SIG-M5 (cell line): Measurements from ENCODE around the gene IL17A.

Experiments
- DNase-seq: peaks from one replicate; lab custom pipeline; 2025; lab: John Stamatoyannopoulos, UW

The IL17A gene

DNA sequence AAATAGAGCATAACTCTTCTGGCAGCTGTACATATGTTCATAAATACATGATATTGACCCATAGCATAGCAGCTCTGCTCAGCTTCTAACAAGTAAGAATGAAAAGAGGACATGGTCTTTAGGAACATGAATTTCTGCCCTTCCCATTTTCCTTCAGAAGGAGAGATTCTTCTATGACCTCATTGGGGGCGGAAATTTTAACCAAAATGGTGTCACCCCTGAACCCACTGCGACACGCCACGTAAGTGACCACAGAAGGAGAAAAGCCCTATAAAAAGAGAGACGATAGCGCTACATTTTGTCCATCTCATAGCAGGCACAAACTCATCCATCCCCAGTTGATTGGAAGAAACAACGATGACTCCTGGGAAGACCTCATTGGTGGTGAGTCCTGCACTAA is at the start of gene IL17A:
TSS of gene IL17A (plus strand) at position 301 of the 400 bp plus-strand sequence. CDS start at position 358, 57 bp downstream.
- no peak for DNase-seq

DNA sequence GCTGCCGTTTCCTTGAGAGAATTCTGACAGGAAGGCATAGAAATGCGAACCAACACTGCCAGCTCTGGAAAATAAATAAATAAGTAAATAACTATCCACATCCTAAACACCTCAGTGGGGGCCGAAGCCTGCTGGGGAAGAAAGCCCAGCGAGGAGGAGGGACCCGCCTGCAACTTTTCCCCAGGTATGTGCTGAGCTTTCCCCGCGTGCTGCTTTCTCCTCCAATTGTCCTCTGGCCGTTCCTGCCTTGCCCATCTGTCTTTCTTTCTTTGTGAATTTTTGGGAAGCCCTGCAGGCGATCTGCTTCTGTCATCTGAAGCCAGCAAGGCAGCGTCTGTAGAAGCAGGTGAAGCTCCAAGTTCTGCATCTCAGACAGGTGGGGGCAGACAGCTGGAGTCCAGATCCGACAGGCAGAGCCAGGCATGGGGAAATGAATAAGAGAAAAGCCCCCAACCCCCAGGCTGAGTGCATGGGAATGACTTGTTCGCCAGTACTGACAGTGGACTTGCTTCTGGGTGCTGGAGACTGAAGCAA is 49.2 kb upstream of the IL17A start:
- DNase-seq: no peak

DNA sequence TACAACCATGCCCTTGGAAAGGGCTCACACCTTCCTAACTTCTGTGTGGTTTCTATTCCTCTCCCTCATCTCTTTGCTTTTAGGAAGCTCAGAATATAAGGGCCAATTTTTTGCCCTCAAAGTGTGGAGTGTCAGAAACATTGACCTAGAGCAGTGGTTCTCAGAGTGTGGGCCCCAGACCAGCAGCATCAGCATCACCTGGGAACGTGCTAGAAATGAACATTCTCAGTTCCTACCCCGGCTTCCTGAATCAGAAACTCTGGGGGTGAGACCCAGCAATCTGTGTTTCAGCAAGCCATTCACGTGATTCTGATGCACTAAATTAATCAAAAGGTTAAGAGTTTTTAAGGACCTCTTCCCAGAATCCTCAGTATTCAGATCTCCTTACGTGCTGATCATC is 47.9 kb upstream of the IL17A start:
- DNase-seq: no peak

DNA sequence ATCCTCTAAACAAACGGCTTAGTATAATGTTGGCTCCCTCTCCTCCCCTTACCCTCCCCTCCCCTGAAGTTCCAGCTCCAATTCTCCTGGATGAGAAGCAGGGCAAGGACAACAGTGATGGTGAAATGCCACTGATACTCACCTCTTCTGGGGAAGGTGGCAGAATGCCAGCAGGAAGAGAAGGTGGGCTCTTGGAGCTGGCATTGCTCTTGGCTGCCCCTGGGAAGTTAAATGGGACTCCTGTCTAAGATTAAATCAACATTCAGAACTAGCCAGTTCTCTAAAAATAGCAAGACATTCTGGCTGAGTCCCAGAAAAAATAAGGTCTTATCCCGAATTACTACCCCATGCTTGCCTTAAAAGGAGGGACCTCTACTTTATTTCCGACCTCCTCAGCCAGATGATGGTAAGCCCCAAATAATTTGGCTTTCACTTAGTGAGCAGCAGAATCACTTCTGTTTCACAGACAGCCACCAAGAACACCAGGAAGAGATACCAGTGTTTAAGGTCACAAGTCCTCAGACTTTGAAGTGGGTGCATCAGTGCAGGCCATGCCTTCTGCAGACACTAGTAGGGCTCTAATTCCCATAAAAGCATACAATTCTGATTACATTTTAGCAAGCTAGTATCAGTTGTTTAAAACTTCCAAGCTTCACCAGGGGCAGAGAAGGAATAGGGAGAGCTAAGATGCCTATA is 46.0 kb upstream of the IL17A start:
- no peak for DNase-seq

DNA sequence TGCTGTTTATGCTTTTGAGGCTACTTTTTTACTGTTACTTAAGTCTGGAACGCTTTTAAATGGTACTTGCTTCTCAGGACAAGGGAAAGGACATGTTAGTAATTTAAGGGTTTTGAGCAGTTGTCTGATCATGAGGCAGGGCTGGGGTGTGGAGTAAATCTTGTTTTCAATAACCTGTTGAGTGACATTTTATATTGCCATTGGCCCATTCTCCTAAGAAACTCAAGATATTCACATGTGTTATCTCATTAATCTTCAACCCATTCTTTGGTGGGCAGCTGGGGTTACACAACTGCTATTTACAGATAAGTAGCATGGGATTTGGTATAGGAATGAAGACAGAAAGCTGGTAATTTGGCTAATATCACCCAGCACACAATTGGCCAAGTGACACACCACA is 44.6 kb upstream of the IL17A start:
- DNase-seq: no peak

DNA sequence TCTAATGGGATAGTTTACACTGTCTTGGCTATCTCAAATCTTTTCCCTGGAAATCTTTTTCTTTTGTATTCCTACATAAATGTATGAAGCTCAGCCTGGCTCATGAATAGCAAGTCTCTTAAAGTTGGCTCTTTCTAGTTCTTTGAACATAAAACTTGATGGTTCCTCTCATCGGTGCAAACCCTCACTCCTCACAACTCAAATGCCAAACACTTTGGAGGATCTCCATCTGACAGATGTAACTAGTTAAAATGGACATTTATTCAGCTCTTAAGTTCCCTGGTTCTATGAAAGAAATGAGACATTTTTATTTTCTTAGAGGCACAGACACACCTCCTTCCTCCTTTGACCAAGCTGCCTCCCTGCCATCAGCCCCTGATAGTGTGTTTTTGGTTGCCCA is 43.6 kb upstream of the IL17A start:
- DNase-seq: no peak

DNA sequence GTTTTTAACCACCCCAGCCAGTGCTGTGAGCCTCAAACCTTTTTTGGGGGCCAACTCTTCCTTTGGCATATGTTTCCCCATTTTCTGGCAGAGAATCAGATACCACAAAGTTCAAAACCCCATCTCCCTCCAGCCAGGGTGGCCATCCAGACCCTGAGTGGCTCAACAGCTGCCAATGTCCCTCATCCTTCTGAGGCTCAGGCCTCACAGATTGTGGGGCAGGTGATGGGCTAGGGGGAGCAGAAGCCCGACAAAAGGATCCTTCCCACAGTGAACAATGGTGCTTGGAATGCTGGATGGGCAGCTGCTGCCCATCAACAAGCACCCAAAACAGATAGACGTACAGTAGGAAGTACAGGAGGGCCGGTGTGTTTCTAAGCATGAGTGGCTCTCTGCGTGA is 42.6 kb upstream of the IL17A start:
- DNase-seq: no peak

DNA sequence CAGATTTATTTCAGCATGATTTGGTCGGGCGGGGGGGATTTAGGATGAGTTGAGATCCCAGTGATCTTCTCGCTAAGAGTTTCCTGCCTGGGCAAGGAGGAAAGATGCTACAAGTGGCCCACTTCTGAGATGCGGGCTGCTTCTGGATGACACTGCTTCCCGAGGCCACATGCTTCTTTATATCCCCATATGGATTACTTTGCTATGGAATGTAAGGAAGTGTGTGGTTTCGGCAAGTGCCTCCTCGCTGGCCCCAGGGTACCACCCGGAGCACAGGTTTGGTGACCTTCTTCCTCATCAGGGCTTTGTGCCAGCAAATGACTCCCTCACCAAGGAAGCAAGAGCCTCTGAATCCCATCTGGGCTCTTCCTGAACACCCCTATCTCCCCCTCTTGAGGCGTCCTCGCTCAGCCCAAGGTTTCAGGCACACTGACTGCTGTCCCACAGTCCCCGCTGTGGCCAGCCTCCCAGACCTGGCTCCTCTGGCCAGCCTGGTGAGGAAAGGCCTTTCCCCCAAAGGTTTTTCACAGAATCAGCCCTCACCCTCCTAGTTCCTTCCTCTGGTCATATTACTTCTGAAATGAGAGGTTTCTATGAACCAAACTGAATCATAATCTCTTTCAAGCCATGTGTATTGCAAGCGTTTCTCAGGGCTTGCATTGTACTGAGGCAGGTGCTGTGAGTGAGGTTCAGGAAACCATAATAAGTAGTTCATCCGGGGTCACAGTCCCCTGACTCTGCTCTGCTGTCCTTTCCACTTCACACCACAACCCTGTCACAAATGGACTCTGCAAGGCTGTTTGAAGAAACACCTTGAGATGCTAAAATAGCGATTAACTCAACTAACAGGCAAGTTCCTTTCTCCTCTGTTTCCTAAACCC is 41.7 kb upstream of the IL17A start:
- DNase-seq: no peak

DNA sequence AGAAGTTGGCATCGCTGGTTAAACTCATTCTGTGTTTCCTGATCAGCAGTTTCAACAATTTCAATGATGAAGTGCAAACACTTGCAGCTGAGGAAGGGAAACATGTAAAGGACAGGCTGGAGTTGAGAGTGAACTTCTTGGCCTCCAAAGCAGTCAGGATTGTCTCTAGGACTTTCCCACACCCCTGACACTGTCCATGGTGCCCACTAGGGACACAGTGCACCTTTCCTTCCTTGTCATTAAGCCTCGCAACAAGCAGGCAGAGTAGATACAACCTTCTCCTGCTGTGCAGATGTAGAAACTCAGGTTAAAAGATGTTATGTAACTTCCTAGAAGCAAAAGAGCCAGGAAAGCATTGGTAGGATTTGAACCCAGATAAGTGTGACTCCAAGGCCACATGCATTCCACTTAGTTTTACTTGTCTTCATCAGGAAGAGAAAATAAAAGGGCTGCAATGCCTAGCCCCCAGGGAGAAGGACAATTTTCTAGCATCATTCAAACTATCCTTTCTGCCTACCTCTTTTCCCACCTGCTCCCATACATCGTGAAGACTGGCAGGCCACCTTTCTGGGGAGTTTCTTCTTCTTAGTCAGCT is 39.2 kb upstream of the IL17A start:
- DNase-seq: no peak

DNA sequence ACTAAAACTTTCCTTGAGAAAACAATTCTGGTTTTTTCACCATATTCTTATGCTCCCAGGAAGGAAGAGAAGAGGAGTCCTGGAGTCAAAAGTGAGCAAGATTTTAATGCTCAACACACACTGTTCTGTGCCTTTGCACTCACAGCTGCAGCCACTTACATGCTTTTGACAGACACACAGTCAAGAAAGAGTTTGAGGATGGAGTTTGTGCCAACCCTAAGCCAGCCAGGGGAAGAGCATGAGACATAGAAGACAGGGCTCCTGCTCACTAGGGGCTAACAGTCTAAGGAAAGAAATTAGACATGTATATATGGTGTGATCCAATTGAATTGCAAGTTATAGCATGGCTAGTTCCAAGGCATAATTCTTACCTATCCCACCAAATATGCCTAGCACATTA is 37.1 kb upstream of the IL17A start:
- no peak for DNase-seq

DNA sequence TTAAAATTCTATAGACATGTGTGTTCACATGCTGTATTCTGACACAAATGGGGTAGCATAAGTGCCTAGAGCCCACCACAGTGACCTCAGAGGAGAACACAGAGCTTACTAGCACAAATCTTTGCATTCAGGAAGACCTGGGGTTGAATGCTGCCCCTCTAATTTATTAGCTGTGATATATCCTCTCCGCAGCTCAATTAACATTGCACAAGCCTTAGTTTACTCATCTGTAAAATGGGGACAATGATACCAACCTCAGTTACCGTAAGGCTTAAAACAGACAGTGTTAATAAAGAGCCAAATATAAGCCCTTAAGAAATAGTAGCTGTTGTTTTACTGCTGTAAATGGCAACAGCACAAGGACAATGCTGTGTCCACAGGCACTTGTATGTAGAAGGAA is 36.2 kb upstream of the IL17A start:
- no peak for DNase-seq

DNA sequence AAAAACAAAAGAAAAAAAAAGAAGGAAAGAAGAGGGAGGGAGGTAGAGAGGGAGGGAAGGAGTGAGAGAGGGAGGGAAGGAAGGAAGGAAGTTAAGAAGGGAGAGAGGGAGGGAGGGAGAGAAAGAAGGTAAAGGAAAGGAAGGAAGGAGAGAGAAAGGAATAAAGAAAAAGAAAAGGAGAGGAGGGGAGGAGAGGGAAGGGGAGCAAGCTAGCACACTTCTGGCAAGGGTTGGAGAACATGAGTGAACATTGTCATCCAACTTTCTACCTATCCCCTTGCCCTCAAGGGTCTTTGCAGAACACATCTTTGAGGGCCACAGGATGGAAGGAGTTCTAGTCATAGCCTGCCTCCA is 34.1 kb upstream of the IL17A start:
- DNase-seq: no peak

DNA sequence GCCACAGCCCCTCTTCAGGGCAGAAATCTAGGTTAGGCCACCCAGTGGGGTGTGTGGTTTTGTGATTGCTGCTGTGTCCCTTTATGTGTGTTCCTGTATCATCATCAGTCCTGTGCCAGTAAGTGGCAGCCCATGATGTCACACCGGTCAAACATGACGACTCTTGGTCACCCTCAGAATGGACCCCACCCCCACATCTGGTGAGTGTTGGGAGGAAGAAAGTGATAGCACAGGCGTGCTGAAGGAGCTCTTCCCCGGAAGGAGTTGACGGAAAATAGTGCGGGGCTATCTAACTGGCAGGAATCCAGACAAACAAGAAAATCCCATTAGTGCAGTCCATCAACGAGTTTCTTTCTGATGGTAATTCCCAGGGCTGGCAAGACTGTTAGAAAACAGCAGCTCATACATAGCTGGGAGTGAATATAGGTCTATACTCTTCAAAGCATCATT is 33.4 kb upstream of the IL17A start:
- DNase-seq: no peak

DNA sequence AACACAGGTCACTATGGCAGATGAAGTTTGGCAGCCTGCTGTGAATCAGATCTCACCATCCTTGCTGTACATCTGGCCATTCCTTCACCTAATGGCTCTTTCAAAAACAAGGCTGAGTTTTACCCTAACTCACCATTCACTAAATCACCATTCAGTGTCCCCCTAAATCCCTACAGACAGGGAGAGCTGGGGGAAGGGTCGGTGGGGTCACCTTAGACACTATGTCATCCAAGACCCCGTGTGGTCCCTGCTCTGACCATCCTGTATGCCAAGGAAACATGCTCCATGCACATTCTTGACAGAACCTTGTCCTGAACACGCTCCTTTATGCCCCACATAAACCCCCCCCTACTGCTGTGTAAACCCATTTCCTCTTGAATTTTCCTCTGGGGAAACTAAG is 31.8 kb upstream of the IL17A start:
- DNase-seq: no peak

DNA sequence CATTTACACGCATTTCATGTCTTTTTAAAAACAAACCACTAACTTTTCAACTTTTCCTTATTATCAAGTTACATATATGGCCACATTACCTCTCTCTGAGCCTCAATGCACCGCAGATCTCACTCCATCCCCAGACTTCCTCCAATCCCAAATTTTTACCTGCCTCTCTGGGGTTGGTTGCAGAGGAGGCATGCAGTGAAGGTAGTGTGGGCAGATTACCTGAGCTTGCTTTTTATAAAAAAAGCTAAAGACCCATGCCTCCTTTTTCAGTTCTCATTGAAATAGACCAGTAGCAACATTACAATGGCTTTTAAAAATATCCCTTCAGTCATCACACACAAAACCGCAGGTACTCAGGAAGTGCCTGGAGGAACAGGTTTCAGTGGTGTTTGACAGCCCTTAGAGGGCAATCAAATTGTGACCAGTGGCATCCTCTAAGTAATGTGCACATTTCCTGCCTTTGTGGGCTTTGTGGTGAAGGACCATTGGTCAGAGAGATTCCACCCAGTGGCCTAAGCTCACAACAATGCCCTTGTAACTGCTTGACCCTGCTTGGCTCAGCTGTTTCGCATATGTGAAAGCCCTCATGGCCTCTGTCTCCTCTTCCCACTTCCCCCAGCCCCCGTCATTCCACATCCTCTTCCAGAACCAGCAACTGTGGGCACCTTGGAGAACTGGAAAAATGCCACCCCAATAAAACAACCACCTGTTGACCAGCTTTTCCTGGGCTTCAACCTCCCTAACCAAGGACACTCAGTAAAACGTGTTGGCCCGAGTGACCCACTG is 30.2 kb upstream of the IL17A start:
- no peak for DNase-seq

DNA sequence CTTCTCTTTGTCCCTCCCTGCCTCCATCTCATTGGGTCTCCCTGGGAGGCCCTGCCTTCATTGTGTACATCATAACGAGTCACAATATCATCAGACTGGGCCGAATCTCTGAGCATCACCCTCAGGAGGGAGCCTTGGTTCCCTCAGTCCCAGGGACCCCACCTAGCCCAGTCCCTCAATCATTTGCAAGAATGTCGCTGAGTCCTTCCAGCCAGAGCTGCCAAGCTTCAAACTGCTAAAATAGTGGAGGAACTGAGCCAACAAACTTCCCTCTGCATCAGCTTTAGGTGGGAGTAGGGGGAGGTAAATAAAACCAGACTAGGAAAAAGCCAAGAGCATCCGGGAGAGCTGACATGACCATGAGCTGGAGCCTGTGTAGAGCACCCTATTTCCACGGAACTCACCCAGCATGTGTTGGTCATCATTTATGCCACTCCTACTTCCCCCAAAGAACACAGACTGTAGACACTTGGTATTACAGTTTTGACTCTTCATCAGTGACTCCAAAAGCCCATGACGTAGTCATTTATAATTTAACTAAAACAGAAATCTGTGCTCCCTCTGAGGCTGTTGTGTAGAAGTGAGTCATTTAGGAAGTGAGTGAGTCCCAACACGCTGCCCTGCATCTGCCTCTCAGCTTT is 28.8 kb upstream of the IL17A start:
- DNase-seq: no peak

DNA sequence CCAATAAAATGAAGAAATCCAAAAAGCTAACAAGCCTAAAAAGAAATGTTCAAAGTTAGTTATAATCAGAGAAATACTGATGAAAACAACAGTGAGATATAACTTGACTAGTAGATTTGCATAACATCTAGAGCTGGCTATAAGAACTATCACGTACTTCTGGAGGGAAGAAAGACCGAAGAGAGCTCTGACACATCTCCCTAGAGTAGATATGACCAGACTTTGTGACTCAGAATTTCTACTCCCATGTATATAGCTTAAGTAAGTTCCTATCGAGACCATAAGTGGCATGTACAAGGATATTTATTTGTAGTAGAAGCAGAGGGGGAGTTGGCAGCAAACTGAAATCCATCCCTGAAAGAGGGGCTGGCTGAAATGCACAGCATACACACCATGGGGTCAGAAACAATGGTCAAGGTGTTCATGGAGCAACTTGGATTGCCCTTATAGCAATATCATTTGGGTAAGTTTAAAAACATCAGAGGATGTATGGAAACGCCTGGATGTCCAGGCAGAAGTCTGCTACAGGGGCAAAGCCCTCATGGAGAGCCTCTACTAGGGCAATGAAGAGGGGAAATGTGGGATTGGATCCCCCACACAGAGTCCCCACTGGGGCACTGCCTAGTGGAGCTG is 25.6 kb upstream of the IL17A start:
- DNase-seq: no peak

DNA sequence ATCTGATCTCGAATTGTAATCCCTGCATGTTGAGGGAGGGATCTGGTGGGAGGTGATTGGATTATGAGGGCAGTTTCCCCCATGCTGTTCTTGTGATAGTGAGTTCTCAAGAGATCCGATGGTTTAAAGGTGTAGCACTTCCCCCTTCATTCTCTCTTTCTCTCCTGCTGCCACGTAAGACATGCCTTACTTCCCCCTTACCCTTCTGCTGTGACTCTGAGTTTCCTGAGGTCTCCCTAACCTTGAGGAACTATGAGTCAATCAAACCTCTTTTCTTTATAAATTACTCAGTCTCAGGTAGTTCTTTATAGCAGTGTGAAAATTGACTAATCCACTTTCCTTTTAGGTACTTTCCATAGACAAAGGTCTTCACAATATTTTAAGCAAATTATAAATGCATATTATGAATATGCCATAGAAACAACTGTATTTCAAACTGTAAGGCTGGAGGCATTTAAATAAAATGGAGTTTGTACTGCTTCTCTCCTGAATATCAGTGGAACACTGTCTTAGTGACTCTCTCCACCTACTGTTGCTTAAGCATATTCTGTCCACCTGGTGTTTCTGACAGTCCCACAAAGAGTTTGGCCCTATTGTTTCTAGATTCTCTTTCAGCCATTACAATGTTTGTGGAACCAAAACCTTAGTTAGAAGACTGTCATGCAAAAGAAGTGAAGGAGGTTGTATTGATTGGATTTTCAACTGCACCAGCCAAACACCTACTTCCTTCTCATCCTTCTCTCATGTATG is 24.3 kb upstream of the IL17A start:
- no peak for DNase-seq

DNA sequence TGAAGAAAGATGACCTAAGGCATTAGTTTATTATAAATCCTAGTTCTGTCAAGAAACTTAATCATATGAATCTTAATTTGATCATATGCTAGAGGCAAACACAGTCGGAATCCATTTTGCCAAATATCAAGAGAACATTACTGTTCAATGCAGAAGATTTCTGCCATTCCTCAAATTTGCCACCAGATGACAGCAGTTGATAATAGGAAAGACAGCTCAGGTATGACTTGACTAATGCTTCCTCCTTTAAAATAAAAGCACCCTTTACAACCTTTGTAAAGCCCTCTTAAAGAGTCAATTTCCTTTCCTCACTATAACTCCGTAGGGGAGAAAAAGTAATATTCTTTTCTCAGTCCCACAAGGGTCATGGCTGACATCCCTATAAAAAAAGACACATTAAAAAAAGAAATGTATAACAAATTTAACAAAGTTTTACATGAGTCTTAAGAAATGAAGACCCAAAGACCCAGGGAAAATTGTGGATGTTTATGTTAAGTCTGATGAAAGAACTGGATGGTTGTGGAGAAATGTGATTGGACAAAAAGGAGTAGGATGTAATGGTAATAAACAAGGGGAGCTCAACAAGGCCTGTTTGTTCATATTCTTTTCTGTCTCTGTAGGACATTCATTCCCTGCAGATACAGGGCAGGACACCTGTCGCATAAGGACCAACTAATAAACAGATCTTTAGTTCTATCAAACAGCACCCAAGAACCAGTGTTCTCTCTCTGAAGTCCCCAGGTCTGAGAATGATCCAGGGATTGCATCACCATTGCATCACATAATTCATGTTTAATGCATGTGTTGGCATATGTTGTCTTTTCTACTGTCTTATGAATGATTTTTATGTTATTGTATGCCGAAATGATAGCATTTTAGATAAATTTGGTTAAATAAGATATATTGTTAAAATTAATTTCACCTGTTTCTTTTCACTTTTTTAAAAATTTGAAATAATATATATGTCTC is 23.0 kb upstream of the IL17A start:
- no peak for DNase-seq
